H1 (cell line): ENCODE measurements around the gene GFY.

Experiments
- ATF2 ChIP-seq: IDR thresholded peaks from 2 replicates; pipeline ENCODE4 v1.6.1; 2012; ENCODE audit warnings: low read length, inconsistent platforms
- CTCF ChIP-seq, 3 experiments: IDR thresholded peaks; 1 replicate in 2 of 3; 2 replicates in 1 of 3; pipeline versions ENCODE4 v1.5.1 to v1.6.1; 2011; ENCODE audit warnings: low read length in 3 of 3, mild to moderate bottlenecking in 3 of 3, inconsistent platforms in 2 of 3, low read depth in 1 of 3, moderate library complexity in 1 of 3; ENCODE audit not compliant: insufficient read depth in 1 of 3; ENCODE audit errors: control extremely low read depth in 1 of 3
- JUN ChIP-seq: IDR thresholded peaks from 2 replicates; pipeline ENCODE4 v1.6.1; 2011; ENCODE audit warnings: low read depth, mild to moderate bottlenecking, improper control_type of control experiment, low read length
- POLR2A ChIP-seq, 2 experiments: IDR thresholded peaks; 1 replicate in 1 of 2; 2 replicates in 1 of 2; pipeline ENCODE4 v1.6.1; 2011; ENCODE audit warnings: low read depth in 2 of 2, low read length in 2 of 2, mild to moderate bottlenecking in 2 of 2; ENCODE audit errors: control extremely low read depth in 1 of 2
- POLR2AphosphoS5 ChIP-seq: IDR thresholded peaks from 2 replicates; pipeline ENCODE4 v1.6.1; 2011; ENCODE audit warnings: low read depth, low read length

GRCh38 chr19:49450405-49450804, 25.2 kb downstream of the GFY start:
- no peak for TF ChIP-seq CTCF (IDR thresholded peaks at IDR 0.05; ENCODE audit: control extremely low read depth in 1 of 3, insufficient read depth in 1 of 3, low read depth in 1 of 3, low read length in 3 of 3)
- TF ChIP-seq POLR2AphosphoS5 = no peak
- TF ChIP-seq POLR2A (IDR thresholded peaks at IDR 0.05; ENCODE audit: control extremely low read depth in 1 of 2, low read depth in 2 of 2, low read length in 2 of 2) = no peak
- no peak for TF ChIP-seq JUN
- TF ChIP-seq ATF2 = no peak
